ENCODE data around the gene GABPB1. TPM values are rescaled to one million over a fixed set of nuclear protein-coding genes. Genes with fewer than 3 reads are reported as not detected.

Gene GABPB1
- polyA plus RNA-seq, 1 of the 3 experiments (the other 2 are of a cell fraction), result 12.8 TPM

- Histone ChIP-seq H3K27me3 (ENCODE audit: insufficient read depth) (no peaks in the 10 kb centered on the region), H2AFZ (ENCODE audit: low read depth) (no peak overlapping the region), H3K9me2 (no peaks in the 10 kb centered on the region), H3K79me2 (ENCODE audit: insufficient read depth) (peaks cover 25% of the 10 kb centered on the region), H4K20me1 (ENCODE audit: insufficient read depth) (no peaks in the 10 kb centered on the region), H3K9ac (no peak overlapping the region), H3K4me1 (ENCODE audit: control insufficient read depth in 1 of 2, insufficient read depth in 2 of 2, low read depth in 1 of 2, low read length in 1 of 2) (no peaks in the 10 kb centered on the region), H3F3A (replicated peaks; ENCODE audit: insufficient read depth) (peaks cover 7% of the 10 kb centered on the region), H3K27ac (ENCODE audit: low read depth in 2 of 2, low read length in 1 of 2) (no peak overlapping the region), H3K4me3 (ENCODE audit: low read depth in 2 of 2, low read length in 1 of 2) (no peak overlapping the region), H3K36me3 (replicated peaks in 1 of 2; ENCODE audit: control insufficient read depth in 1 of 2, insufficient read depth in 2 of 2, low read length in 1 of 2) (peaks cover 0 to 7% of the 10 kb centered on the region in 2 experiments), H3K4me2 (no peak overlapping the region), H3K9me3 (no peaks in the 10 kb centered on the region)
- ChIA-PET POLR2A (interaction anchor here (0.7 kb wide), 2 partner anchors 10 to 119 kb away, joined by 3 to 4 read pairs; no protein-coding TSS in a partner anchor), CTCF (interaction anchor here (1.7 kb wide), 1 partner anchor 24 kb away, joined by 5 read pairs; no protein-coding TSS in a partner anchor)
- TF ChIP-seq SIN3A (IDR thresholded peaks at IDR 0.05; ENCODE audit: borderline replicate concordance, low read depth, low read length) (no peak), GABPA (IDR thresholded peaks at IDR 0.05; ENCODE audit: low read depth) (no peak), MAX (IDR thresholded peaks at IDR 0.05; ENCODE audit: low read depth) (no peak), NRF1 (IDR thresholded peaks at IDR 0.05; ENCODE audit: low read depth, low read length) (no peak), JUND (IDR thresholded peaks at IDR 0.05) (no peak), CTCF (IDR thresholded peaks at IDR 0.05) (no peak), GATA2 (CRISPR knock-in tag; IDR thresholded peaks at IDR 0.05) (no peak), RAD21 (IDR thresholded peaks at IDR 0.05; ENCODE audit: low read length) (no peak), MEF2A (IDR thresholded peaks at IDR 0.05; ENCODE audit: borderline replicate concordance, low read depth) (no peak), ELF1 (IDR thresholded peaks at IDR 0.05) (no peak), REST (IDR thresholded peaks at IDR 0.05; ENCODE audit: low read depth, low read length) (no peak), EZH2phosphoT487 (IDR thresholded peaks at IDR 0.05; ENCODE audit: borderline replicate concordance, low read depth) (no peak), FOSL2 (IDR thresholded peaks at IDR 0.05; ENCODE audit: borderline replicate concordance, low read depth) (no peak), FOXM1 (IDR thresholded peaks at IDR 0.05; ENCODE audit: low read depth) (no peak), CHD2 (IDR thresholded peaks at IDR 0.05; ENCODE audit: low read length, partially characterized antibody) (no peak), USF2 (IDR thresholded peaks at IDR 0.05; ENCODE audit: borderline replicate concordance, low read depth, low read length) (no peak), EP300 (IDR thresholded peaks at IDR 0.05; ENCODE audit: borderline replicate concordance in 1 of 2, low read depth in 1 of 2, low read length in 1 of 2) (no peak), RFX5 (IDR thresholded peaks at IDR 0.05; ENCODE audit: low read length) (no peak)
- 96% methylated on average over 1 of the region's 1 CpG for WGBS (ENCODE audit: low lambda C conversion rate)
- no peak for DNase-seq
Observed at GRCh38 chr15:50339717-50340116, 15.3 kb downstream of the GABPB1 start.
